Measurements from ENCODE around the gene ZNF197. TPM values are rescaled to one million over a fixed set of nuclear protein-coding genes. Genes with fewer than 3 reads are reported as not detected.

The ZNF197 gene
- total RNA-seq, 1 donor from 2014 or later = 11.6 TPM

- intact Hi-C loops (cut with micrococcal nuclease) = no loop called here
- peaks cover 29% of the 10 kb centered on the region for H3K36me3 ChIP-seq
- DNase-seq = peak; percentile 49
- H3K27ac ChIP-seq (replicated peaks) = peak within 1 kb of the TSS; percentile 70
- H3K4me3 ChIP-seq = peak within 1 kb of the TSS; percentile 75
- H3K9me3 ChIP-seq (replicated peaks) = peaks cover 6% of the 10 kb centered on the region
- no peak for TF ChIP-seq CTCF (IDR thresholded peaks at IDR 0.05; ENCODE audit: borderline replicate concordance)
- peaks cover 21% of the 10 kb centered on the region for H3K4me1 ChIP-seq
- peaks cover 13% of the 10 kb centered on the region for H3K27me3 ChIP-seq (ENCODE audit: low read depth)
Measured at GRCh38 chr3:44584646-44585501, 40.0 kb upstream of the ZNF197 start, which contains the start of gene ZNF660. Gene ZNF660 (plus strand): TSS chr3:44584964. CDS start chr3:44594194, 9,230 bp downstream.

GRCh38 chr3:44596621-44597020 is 28.2 kb upstream of the ZNF197 start:
- H3K9me3 ChIP-seq (replicated peaks) = peaks cover 69% of the 10 kb centered on the region
- DNase-seq = no peak

GRCh38 chr3:44601749-44602148 is 23.1 kb upstream of the ZNF197 start:
- Histone ChIP-seq H3K4me3 (no peak overlapping the region), H3K27me3 (ENCODE audit: low read depth) (no peaks in the 10 kb centered on the region), H3K36me3 (peaks cover 28% of the 10 kb centered on the region), H3K27ac (replicated peaks) (no peak overlapping the region), H3K4me1 (no peaks in the 10 kb centered on the region), H3K9me3 (replicated peaks) (peaks cover 32% of the 10 kb centered on the region)
- TF ChIP-seq CTCF (IDR thresholded peaks at IDR 0.05; ENCODE audit: borderline replicate concordance) = no peak
- DNase-seq = no peak
- intact Hi-C loops (cut with micrococcal nuclease) = no loop called here

More at GRCh38 chr3:44596621-44597020, 28.2 kb upstream of the ZNF197 start:
- no peak overlapping the region for H3K4me3 ChIP-seq
- intact Hi-C loops (cut with micrococcal nuclease) = no loop called here
- peaks cover 79% of the 10 kb centered on the region for H3K36me3 ChIP-seq
- H3K4me1 ChIP-seq = no peaks in the 10 kb centered on the region
- no peak for TF ChIP-seq CTCF (IDR thresholded peaks at IDR 0.05; ENCODE audit: borderline replicate concordance)
- H3K27me3 ChIP-seq (ENCODE audit: low read depth) = no peaks in the 10 kb centered on the region
- no peak overlapping the region for H3K27ac ChIP-seq (replicated peaks)

- DNase-seq = no peak
Measured at GRCh38 chr3:44612678-44613077, 12.2 kb upstream of the ZNF197 start.

GRCh38 chr3:44628716-44629115 is 3.9 kb downstream of the ZNF197 start:
- Histone ChIP-seq H3K27ac (replicated peaks) (no peak overlapping the region), H3K4me3 (no peak overlapping the region), H3K36me3 (peaks cover 44% of the 10 kb centered on the region), H3K4me1 (peaks cover 46% of the 10 kb centered on the region), H3K27me3 (ENCODE audit: low read depth) (no peaks in the 10 kb centered on the region), H3K9me3 (replicated peaks) (no peaks in the 10 kb centered on the region)
- TF ChIP-seq CTCF (IDR thresholded peaks at IDR 0.05; ENCODE audit: borderline replicate concordance) = no peak
- DNase-seq = no peak
- intact Hi-C loops (cut with micrococcal nuclease) = no loop called here

More at GRCh38 chr3:44612678-44613077, 12.2 kb upstream of the ZNF197 start:
- Histone ChIP-seq H3K4me3 (no peak overlapping the region), H3K27ac (replicated peaks) (no peak overlapping the region), H3K4me1 (no peaks in the 10 kb centered on the region), H3K36me3 (peaks cover 11% of the 10 kb centered on the region), H3K27me3 (ENCODE audit: low read depth) (no peaks in the 10 kb centered on the region), H3K9me3 (replicated peaks) (peaks cover 4% of the 10 kb centered on the region)
- intact Hi-C loops (cut with micrococcal nuclease) = no loop called here
- no peak for TF ChIP-seq CTCF (IDR thresholded peaks at IDR 0.05; ENCODE audit: borderline replicate concordance)

Measured in left ventricle myocardium inferior (tissue), 1 donor.